Testis (tissue), 2 donors: ENCODE measurements around the gene RAPGEF4.

ENCODE experiments used
- CTCF ChIP-seq, 3 experiments: fragments of 450-650 bp in 2 of 3; fragments of 200-600 bp in 1 of 3; sonication (generic) in 1 of 3; IDR thresholded peaks; one replicate each; pipeline ENCODE4 v1.5.1; 2016 to 2019; ENCODE audit warnings: antibody characterized with exemption in 3 of 3, mild to moderate bottlenecking in 2 of 3, moderate library complexity in 1 of 3
- POLR2A ChIP-seq: fragments of 450-650 bp; IDR thresholded peaks from one replicate; pipeline ENCODE4 v1.6.1; 2017; ENCODE audit warnings: antibody characterized with exemption, mild to moderate bottlenecking, moderate library complexity

DNA sequence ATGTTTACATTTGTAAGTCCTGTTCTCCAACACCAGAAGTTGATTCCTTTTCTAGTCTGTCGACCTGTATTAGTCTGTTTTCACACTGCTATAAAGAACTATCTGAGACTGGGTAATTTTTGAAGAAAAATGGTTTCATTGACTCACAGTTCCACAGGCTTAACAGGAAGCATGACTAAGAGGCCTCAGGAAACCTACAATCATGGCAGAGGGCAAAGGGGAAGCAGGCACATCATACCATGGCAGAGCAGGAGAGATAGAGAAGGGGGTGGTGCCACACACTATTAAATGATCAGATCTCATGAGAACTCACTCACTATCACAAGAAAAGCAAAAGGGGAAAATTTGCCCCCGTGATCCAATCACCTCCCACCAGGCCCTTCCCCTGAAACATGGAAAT is 227.2 kb downstream of the RAPGEF4 start:
- TF ChIP-seq CTCF (IDR thresholded peaks at IDR 0.05) (no peak), POLR2A (no peak)
